Measurements from ENCODE around the gene DGLUCY. TPM values are rescaled to one million over a fixed set of nuclear protein-coding genes. Genes with fewer than 3 reads are reported as not detected.
"Not testable (repeated sequence)": the region's sequence is repeated elsewhere in the genome, so short reads cannot be mapped to it uniquely, and the experiment has no call there.

DGLUCY gene, protein sequence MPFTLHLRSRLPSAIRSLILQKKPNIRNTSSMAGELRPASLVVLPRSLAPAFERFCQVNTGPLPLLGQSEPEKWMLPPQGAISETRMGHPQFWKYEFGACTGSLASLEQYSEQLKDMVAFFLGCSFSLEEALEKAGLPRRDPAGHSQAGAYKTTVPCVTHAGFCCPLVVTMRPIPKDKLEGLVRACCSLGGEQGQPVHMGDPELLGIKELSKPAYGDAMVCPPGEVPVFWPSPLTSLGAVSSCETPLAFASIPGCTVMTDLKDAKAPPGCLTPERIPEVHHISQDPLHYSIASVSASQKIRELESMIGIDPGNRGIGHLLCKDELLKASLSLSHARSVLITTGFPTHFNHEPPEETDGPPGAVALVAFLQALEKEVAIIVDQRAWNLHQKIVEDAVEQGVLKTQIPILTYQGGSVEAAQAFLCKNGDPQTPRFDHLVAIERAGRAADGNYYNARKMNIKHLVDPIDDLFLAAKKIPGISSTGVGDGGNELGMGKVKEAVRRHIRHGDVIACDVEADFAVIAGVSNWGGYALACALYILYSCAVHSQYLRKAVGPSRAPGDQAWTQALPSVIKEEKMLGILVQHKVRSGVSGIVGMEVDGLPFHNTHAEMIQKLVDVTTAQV
- total RNA-seq, result 100 to 1,000 TPM; 109 to 110 TPM

DNA sequence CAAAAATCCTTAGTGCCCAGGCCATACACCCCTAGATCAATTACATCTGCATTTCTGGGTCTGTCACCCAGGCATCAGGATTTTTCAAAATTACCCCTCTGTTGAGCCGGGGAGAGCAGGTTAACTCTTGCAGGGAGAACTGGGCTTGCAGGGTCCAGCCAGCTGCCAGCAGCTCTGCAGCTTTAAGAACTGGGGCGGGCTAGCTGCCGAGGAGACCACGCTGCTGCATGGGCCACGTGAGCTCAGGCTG is at the start of gene DGLUCY:
DGLUCY (plus strand) TSS at position 245 of the 250 bp plus-strand sequence. CDS start 46,222 bp downstream, outside the sequence.
- DNase-seq, result no peak
- Mint-ChIP-seq H3K27me3 (no peaks in the 10 kb centered on the region), H3K4me1 (peaks cover 64% of the 10 kb centered on the region), H3K27ac (peak within 1 kb of the TSS; percentile 90), H3K36me3 (ENCODE audit: low read depth) (peaks cover 48% of the 10 kb centered on the region), H3K4me3 (peak within 1 kb of the TSS; percentile 82), H3K9me3 (peaks cover 2% of the 10 kb centered on the region)
- ChIA-PET POLR2A (interaction anchor here (0.6 to 3.1 kb wide), 4 partner anchors 35 to 319 kb away, joined by 3 to 30 read pairs (median 4); partner anchors contain the start of gene RPS6KA5), CTCF (interaction anchor here (0.6 to 3.8 kb wide), 13 partner anchors 8 to 211 kb away, joined by 3 to 17 read pairs (median 4); no protein-coding TSS in a partner anchor)

DNA sequence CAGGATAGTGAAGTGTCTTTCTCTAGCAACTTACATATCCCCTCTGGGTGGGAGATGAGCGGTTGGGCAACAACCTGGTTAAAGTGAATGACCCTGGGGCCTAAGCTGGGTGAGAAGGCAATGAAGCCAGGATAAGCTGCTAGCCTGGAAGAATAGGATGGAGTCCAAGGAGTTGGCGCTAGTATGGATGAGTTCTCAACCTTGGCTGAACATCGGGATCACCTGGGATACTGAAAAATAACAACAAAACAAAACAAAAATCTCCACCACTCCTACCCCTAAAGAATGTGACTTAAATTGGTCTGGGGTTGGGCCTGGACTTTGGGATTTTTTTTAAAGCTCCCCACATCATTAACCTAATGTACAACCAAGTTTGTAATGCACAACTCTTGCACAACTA is 48.6 kb upstream of the DGLUCY start:
- Mint-ChIP-seq H3K27me3 (no peaks in the 10 kb centered on the region), H3K9me3 (peaks cover 19% of the 10 kb centered on the region), H3K4me1 (peaks cover 68% of the 10 kb centered on the region), H3K4me3 (no peak overlapping the region), H3K36me3 (ENCODE audit: low read depth) (peaks cover 40% of the 10 kb centered on the region), H3K27ac (peak overlapping the region; percentile 75)
- CTCF ChIA-PET, result interaction anchor here (2.4 kb wide), 1 partner anchor 13 kb away, joined by 8 read pairs; no protein-coding TSS in a partner anchor
- DNase-seq, result no peak
- POLR2A ChIA-PET, result interaction anchor here (1.2 kb wide), 1 partner anchor 50 kb away, joined by 5 read pairs; no protein-coding TSS in a partner anchor

DNA sequence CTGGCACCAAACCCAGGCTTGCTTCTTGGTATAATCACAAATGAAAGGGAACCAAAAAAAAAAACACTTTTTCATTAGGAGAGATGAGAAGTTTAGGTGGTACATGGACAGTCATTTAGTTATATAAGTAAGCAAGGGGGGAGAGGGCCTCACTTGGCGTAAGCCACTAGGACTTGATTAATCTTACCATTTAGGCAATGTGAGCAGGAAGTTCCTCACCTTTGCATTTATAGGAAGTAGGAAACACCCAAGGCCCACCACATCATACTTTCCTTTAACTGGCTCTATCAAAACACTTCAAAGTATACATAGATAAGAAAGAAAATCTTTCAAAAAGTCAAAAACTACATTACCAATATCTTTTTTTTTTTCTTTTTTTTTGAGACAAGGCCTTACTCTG is 46.7 kb upstream of the DGLUCY start:
- Mint-ChIP-seq H3K27me3 (no peaks in the 10 kb centered on the region), H3K9me3 (peaks cover 24% of the 10 kb centered on the region), H3K27ac (peak overlapping the region; percentile 88), H3K4me3 (peak overlapping the region; percentile 41), H3K36me3 (ENCODE audit: low read depth) (peaks cover 46% of the 10 kb centered on the region), H3K4me1 (peaks cover 72% of the 10 kb centered on the region)
- ChIA-PET POLR2A (no interaction called here), CTCF (interaction anchor here (0.9 kb wide), 1 partner anchor 182 kb away, joined by 3 read pairs; no protein-coding TSS in a partner anchor)
- peak; percentile 59 for DNase-seq

DNA sequence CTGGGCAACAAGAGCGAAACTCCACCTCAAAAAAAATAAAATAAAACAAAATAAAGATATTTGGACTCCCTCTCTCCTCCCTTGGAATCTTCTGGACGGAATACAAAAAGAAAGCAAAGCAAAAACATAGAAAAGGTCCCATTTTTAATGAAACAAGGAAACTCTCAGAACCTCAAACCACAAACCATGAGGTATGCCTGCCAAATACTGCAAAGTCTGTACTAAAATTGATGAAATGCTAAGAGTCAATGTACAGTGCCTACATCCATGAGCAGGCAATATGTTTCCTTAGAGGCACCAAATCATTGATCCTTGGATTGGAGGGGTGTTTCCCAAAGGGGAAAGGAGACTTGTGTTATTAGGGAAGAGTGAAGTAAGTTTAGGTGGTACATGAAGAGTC is 45.2 kb upstream of the DGLUCY start:
- H3K4me3 Mint-ChIP-seq, result peak overlapping the region; percentile 34
- peak overlapping the region; percentile 88 for H3K27ac Mint-ChIP-seq
- H3K27me3 Mint-ChIP-seq, result no peaks in the 10 kb centered on the region
- peaks cover 42% of the 10 kb centered on the region for H3K36me3 Mint-ChIP-seq (ENCODE audit: low read depth)
- CTCF ChIA-PET, result interaction anchor here (0.6 to 0.7 kb wide), 3 partner anchors 60 to 134 kb away, joined by 3 to 4 read pairs (median 3); no protein-coding TSS in a partner anchor
- POLR2A ChIA-PET, result interaction anchor here (0.9 kb wide), 1 partner anchor 46 kb away, joined by 3 read pairs; no protein-coding TSS in a partner anchor
- peaks cover 22% of the 10 kb centered on the region for H3K9me3 Mint-ChIP-seq
- H3K4me1 Mint-ChIP-seq, result peaks cover 66% of the 10 kb centered on the region
- peak; percentile 43 for DNase-seq

DNA sequence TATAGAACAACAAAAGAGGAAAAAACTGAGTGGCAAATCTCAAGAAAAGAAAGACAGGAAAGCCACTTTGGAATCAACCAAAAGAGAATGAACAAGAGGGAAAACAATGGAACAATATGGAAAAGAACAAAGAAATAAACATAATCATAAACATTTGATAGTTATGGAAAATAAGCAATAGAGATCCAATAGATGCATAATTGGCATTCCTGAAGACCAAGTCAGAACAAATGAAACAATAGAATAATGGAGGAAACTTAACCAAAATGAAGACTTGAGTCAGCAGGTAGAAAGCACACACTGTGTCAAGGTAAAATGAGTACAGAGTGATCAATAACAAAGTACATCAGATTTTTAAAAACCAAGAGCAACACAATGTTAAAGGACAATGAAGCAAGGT is 43.3 kb upstream of the DGLUCY start:
- Mint-ChIP-seq H3K27ac (no peak overlapping the region), H3K4me3 (no peak overlapping the region), H3K27me3 (no peaks in the 10 kb centered on the region), H3K4me1 (peaks cover 58% of the 10 kb centered on the region), H3K36me3 (ENCODE audit: low read depth) (peaks cover 30% of the 10 kb centered on the region), H3K9me3 (peaks cover 17% of the 10 kb centered on the region)
- ChIA-PET POLR2A (no interaction called here), CTCF (interaction anchor here (0.7 kb wide), 1 partner anchor 26 kb away, joined by 3 read pairs; no protein-coding TSS in a partner anchor)
- DNase-seq, result no peak

DNA sequence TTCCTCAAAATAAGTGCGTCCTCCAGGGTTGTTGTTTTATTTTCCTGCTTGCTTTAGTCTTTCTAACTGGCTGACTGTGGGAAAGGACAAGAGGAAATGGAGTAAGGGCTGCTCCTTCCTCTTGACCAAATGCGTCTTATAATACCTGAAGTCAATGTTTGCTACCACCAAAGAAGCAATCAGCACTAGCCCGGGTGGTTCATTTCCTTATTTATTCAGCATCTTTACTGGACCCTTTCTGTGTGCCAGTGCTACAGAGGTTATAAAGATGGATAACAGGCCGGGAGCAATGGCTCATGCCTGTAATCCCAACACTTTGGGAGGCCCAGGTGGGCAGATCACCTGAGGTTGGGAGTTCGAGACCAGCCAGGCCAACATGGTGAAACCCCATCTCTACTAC is 38.3 kb upstream of the DGLUCY start:
- Mint-ChIP-seq H3K4me1 (peaks cover 60% of the 10 kb centered on the region), H3K4me3 (no peak overlapping the region), H3K27me3 (no peaks in the 10 kb centered on the region), H3K36me3 (ENCODE audit: low read depth) (peaks cover 9% of the 10 kb centered on the region), H3K9me3 (peaks cover 3% of the 10 kb centered on the region), H3K27ac (no peak overlapping the region)
- CTCF ChIA-PET, result interaction anchor here (0.6 to 1.2 kb wide), 2 partner anchors 10 to 22 kb away, joined by 3 read pairs; no protein-coding TSS in a partner anchor
- POLR2A ChIA-PET, result no interaction called here
- DNase-seq, result no peak

DNA sequence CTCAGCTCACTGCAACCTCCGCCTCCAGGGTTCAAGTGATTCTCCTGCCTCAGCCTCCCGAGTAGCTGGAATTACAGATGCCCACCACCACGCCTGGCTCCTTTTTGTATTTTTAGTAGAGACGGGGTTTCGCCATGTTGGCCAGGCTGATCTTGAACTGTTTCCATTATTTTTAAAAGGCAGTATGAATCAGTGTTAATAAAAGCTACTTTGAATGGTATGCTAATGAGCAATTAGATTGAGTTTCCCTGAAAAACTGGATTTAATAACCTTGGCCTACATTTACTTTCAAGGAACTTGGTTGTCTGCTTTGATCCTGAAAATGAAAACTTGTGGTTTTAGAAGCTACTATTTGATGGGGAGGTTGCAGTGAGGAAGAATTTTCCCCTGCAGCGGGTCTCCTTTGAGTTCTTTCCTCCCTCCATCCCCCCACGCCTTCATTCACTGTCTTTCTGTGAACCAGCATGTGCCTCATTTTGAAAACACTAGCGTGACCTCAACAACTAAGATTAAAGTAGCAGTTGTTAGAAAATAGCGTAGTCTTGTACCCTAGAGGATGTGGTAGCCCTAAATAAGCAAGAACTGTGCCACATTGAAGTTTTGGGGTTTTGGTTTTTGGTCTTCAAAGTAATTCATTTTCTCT is 35.7 kb upstream of the DGLUCY start:
- Mint-ChIP-seq H3K27me3 (no peaks in the 10 kb centered on the region), H3K9me3 (peaks cover 4% of the 10 kb centered on the region), H3K36me3 (ENCODE audit: low read depth) (peaks cover 22% of the 10 kb centered on the region), H3K4me1 (peaks cover 64% of the 10 kb centered on the region), H3K27ac (peak overlapping the region; percentile 91), H3K4me3 (peak overlapping the region; percentile 18)
- POLR2A ChIA-PET, result interaction anchor here (1.3 to 1.4 kb wide), 2 partner anchors 15 to 37 kb away, joined by 4 to 5 read pairs; no protein-coding TSS in a partner anchor
- peak; percentile 79 for DNase-seq
- CTCF ChIA-PET, result interaction anchor here (0.6 to 1.8 kb wide), 8 partner anchors 9 to 36 kb away, joined by 3 to 8 read pairs (median 4); partner anchors contain the start of gene DGLUCY

DNA sequence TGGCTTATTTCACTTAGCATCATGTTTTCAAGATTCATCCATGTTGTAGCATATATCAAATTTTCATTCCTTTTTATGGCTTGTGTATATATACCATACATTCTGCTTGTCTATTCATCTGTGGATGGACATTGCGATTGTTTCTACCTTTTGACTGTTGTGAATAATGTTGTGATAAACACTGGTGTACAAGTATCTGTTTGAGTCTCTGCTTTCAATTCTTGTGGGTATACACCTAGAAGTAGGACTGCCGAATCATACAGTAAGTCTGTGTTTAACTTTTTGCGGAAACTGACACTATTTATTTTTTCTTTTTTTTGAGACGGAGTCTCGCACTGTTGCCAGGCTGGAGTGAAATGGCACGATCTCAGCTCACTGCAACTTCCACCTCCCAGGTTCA is 33.8 kb upstream of the DGLUCY start:
- H3K9me3 Mint-ChIP-seq, result peaks cover 3% of the 10 kb centered on the region
- DNase-seq, result no peak
- peaks cover 59% of the 10 kb centered on the region for H3K4me1 Mint-ChIP-seq
- ChIA-PET POLR2A (no interaction called here), CTCF (interaction anchor here (0.7 to 1.4 kb wide), 3 partner anchors 14 to 105 kb away, joined by 3 to 5 read pairs (median 3); no protein-coding TSS in a partner anchor)
- no peaks in the 10 kb centered on the region for H3K27me3 Mint-ChIP-seq
- no peak overlapping the region for H3K27ac Mint-ChIP-seq
- H3K4me3 Mint-ChIP-seq, result no peak overlapping the region
- H3K36me3 Mint-ChIP-seq (ENCODE audit: low read depth), result peaks cover 24% of the 10 kb centered on the region

DNA sequence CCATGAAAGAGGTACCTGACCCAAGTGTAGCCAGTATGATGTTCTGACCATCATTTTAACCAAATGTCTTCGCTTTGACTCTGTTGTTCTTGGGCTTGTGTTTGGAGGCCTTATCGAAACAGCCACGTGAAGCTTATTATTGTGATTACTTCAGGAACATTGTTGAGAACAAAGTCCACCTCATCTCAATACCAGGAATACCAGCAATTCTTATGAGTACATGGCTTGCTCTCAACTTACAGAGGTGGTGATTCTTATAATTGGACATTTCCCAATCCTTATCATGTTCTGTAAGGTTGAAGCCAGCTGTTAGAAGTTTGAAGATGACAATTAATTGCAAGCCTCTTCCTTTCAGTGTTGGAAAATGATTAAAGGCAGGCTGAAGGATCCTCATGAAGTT is 31.6 kb upstream of the DGLUCY start:
- Mint-ChIP-seq H3K9me3 (peaks cover 3% of the 10 kb centered on the region), H3K4me1 (peaks cover 45% of the 10 kb centered on the region), H3K27me3 (no peaks in the 10 kb centered on the region), H3K4me3 (no peak overlapping the region), H3K36me3 (ENCODE audit: low read depth) (peaks cover 24% of the 10 kb centered on the region), H3K27ac (no peak overlapping the region)
- POLR2A ChIA-PET, result no interaction called here
- no peak for DNase-seq
- CTCF ChIA-PET, result interaction anchor here (0.8 to 2.0 kb wide), 3 partner anchors 17 to 29 kb away, joined by 4 to 9 read pairs (median 5); no protein-coding TSS in a partner anchor

DNA sequence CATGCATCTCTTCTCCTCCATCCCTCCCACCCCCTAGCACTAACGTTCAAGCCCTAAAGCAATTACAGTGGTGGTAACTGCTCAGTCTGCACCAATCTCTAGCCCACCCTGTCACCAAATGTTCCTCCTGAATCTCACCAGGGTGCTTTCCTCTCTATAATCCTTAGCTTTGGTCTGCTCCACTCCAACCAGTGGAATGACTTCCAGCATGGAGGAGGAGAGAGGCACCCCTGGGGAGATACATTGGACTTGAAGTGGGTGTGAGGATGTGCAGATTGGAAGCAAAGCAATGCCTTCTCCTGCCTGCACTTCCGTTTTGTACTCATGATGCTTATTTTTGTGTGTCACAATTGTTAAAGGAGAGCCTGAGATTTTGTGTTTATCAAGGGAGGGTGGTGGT is 29.4 kb upstream of the DGLUCY start:
- POLR2A ChIA-PET, result no interaction called here
- Mint-ChIP-seq H3K4me3 (no peak overlapping the region), H3K4me1 (peaks cover 38% of the 10 kb centered on the region), H3K27me3 (no peaks in the 10 kb centered on the region), H3K9me3 (peaks cover 3% of the 10 kb centered on the region), H3K27ac (no peak overlapping the region), H3K36me3 (ENCODE audit: low read depth) (peaks cover 26% of the 10 kb centered on the region)
- DNase-seq, result no peak
- CTCF ChIA-PET, result interaction anchor here (0.6 to 1.7 kb wide), 3 partner anchors 13 to 33 kb away, joined by 4 to 5 read pairs (median 4); no protein-coding TSS in a partner anchor

DNA sequence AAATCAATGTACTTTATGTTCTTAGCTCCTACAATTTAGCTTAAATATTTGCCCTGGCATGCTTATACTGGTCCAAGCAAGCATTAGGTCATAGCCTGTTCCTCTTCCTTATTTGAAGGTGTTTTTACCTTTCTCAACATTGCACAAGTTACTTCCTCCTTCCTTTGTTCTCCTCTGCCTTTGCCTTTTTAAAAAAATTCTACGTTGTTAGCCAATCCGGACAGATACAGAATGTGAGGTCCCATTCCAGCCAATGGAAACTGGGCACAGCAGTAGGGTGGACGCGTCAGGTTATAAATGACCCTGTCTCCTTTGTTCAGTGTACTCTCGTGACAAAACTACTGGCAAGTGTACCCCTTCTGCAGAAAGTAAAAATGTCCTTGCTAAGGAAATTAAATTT is 26.4 kb upstream of the DGLUCY start:
- H3K27ac Mint-ChIP-seq; DNase-seq; POLR2A ChIA-PET; H3K27me3 Mint-ChIP-seq; H3K36me3 Mint-ChIP-seq (ENCODE audit: low read depth); H3K4me3 Mint-ChIP-seq; H3K9me3 Mint-ChIP-seq: not testable (repeated sequence)
- CTCF ChIA-PET, result interaction anchor here (2.4 kb wide), 1 partner anchor 11 kb away, joined by 9 read pairs; no protein-coding TSS in a partner anchor
- H3K4me1 Mint-ChIP-seq, result peaks cover 27% of the 10 kb centered on the region

DNA sequence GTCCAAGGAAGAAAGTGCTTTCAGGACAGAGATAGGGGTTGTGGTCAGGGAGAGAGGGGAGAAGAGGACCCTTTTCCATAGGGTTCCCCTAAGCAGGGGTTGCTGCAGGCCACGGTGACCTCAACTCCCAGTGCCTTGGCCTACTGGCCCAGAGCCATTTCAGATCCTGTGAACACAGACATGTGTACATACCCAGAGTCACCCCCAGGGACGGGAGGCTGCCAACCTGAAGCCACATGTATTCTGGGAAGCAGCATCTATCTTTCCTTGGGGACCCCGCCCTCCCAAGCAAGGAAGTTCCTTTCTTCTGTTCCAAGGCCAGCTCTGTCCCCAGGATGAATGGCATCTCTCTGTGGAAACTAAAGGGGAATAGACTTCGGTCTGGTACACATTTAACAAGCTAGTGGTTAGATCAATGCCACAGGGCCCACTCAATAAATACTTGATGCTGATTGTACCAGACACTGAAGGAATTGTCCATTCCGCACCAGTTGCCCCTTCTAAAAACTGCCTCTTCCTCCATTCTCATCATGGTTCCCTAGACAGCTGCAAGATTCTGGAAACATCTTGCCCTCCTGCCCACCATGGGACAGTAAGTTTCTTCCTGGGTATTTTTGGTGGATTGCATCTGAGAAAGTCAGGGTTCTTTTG is 25.2 kb upstream of the DGLUCY start:
- Mint-ChIP-seq H3K4me1 (peaks cover 27% of the 10 kb centered on the region), H3K9me3 (no peaks in the 10 kb centered on the region), H3K27ac (peak overlapping the region; percentile 41), H3K4me3 (no peak overlapping the region), H3K36me3 (ENCODE audit: low read depth) (peaks cover 4% of the 10 kb centered on the region), H3K27me3 (no peaks in the 10 kb centered on the region)
- ChIA-PET CTCF (interaction anchor here (1.1 to 2.4 kb wide), 5 partner anchors 10 to 28 kb away, joined by 3 to 9 read pairs (median 4); partner anchors contain the start of gene RPS6KA5), POLR2A (no interaction called here)
- DNase-seq, result no peak
